ENCODE data around the gene KCNQ2. TPM values are rescaled to one million over a fixed set of nuclear protein-coding genes. Genes with fewer than 3 reads are reported as not detected.

KCNQ2 gene
- total and polyA plus RNA-seq, 2 experiments from 2014 or later, result 68.5 to 92.4 TPM

GRCh38 chr20:63424613-63425012 lies 47.8 kb downstream of the KCNQ2 start:
- no peak overlapping the region for H3K4me3 Mint-ChIP-seq
- no peak overlapping the region for H3K4me3 ChIP-seq
- no peak overlapping the region for H3K4me2 ChIP-seq
- H3K9me3 Mint-ChIP-seq, result no peaks in the 10 kb centered on the region; the same call in 2 of the 3 replicates
- H3K27ac ChIP-seq (ENCODE audit: low read depth), result no peak overlapping the region
- ATAC-seq, result no peak
- peaks cover 7% of the 10 kb centered on the region for H3K27me3 Mint-ChIP-seq (ENCODE audit: insufficient read depth, low read depth, poor library complexity)
- H3K27me3 ChIP-seq (ENCODE audit: insufficient read depth), result no peaks in the 10 kb centered on the region
- H2AFZ ChIP-seq, result no peak overlapping the region
- TF ChIP-seq ZNF114 (CRISPR knock-in tag; IDR thresholded peaks at IDR 0.05), result no peak
- TF ChIP-seq ZNF331 (CRISPR knock-in tag; IDR thresholded peaks at IDR 0.05; ENCODE audit: low read depth), result no peak
- TF ChIP-seq STAT1 (IDR thresholded peaks at IDR 0.05; ENCODE audit: unreplicated experiment), result no peak
- no peak for TF ChIP-seq CTCF (conservative IDR thresholded peaks at IDR 0.05; ENCODE audit: low read depth in 2 of 2)
- no peak for TF ChIP-seq EZH2 (IDR thresholded peaks at IDR 0.05; ENCODE audit: low read depth, unreplicated experiment)
- TF ChIP-seq POLR2AphosphoS5 (IDR thresholded peaks at IDR 0.05; ENCODE audit: low read depth), result no peak
- no peak for TF ChIP-seq JUNB (IDR thresholded peaks at IDR 0.05; ENCODE audit: unreplicated experiment)
- no peaks in the 10 kb centered on the region for H3K4me1 ChIP-seq (ENCODE audit: insufficient read depth)
- H4K20me1 ChIP-seq (replicated peaks; ENCODE audit: insufficient read depth), result no peaks in the 10 kb centered on the region
- H3F3A ChIP-seq (replicated peaks; ENCODE audit: low read depth), result no peaks in the 10 kb centered on the region
- DNase-seq (ENCODE audit: low spot score), result no peak
- H3K9me2 ChIP-seq (ENCODE audit: insufficient read depth), result no peaks in the 10 kb centered on the region
- H3K4me1 Mint-ChIP-seq, result no peaks in the 10 kb centered on the region
- no peaks in the 10 kb centered on the region for H3K79me2 ChIP-seq (replicated peaks; ENCODE audit: insufficient read depth)
- no peaks in the 10 kb centered on the region for H3K36me3 ChIP-seq (ENCODE audit: insufficient read depth)
- H3K36me3 Mint-ChIP-seq (ENCODE audit: low read depth), result peaks cover 20% of the 10 kb centered on the region
- no peak overlapping the region for H3K27ac Mint-ChIP-seq

GRCh38 chr20:63423751-63424150 lies 48.7 kb downstream of the KCNQ2 start:
- ATAC-seq, result no peak

More at GRCh38 chr20:63423751-63424150, 48.7 kb downstream of the KCNQ2 start:
- no peaks in the 10 kb centered on the region for H3K4me1 ChIP-seq (ENCODE audit: insufficient read depth)
- no peak for TF ChIP-seq JUNB (IDR thresholded peaks at IDR 0.05; ENCODE audit: unreplicated experiment)
- TF ChIP-seq STAT1 (IDR thresholded peaks at IDR 0.05; ENCODE audit: unreplicated experiment), result no peak
- no peak for TF ChIP-seq ETS1 (IDR thresholded peaks at IDR 0.05)
- no peaks in the 10 kb centered on the region for H3K27me3 ChIP-seq (ENCODE audit: insufficient read depth)
- no peak for DNase-seq (ENCODE audit: low spot score)
- H3K4me2 ChIP-seq, result no peak overlapping the region
- no peaks in the 10 kb centered on the region for H4K20me1 ChIP-seq (replicated peaks; ENCODE audit: insufficient read depth)
- no peak overlapping the region for H3K27ac Mint-ChIP-seq
- no peaks in the 10 kb centered on the region for H3K4me1 Mint-ChIP-seq
- H3K36me3 Mint-ChIP-seq (ENCODE audit: low read depth), result peaks cover 20% of the 10 kb centered on the region
- H3F3A ChIP-seq (replicated peaks; ENCODE audit: low read depth), result no peaks in the 10 kb centered on the region
- H3K4me3 ChIP-seq, result no peak overlapping the region
- H3K9me3 Mint-ChIP-seq, result no peaks in the 10 kb centered on the region; the same call in 2 of the 3 replicates
- H3K4me3 Mint-ChIP-seq, result no peak overlapping the region
- no peak overlapping the region for H3K27ac ChIP-seq (ENCODE audit: low read depth)
- H3K9me2 ChIP-seq (ENCODE audit: insufficient read depth), result no peaks in the 10 kb centered on the region
- H3K36me3 ChIP-seq (ENCODE audit: insufficient read depth), result no peaks in the 10 kb centered on the region
- H3K79me2 ChIP-seq (replicated peaks; ENCODE audit: insufficient read depth), result no peaks in the 10 kb centered on the region
- H2AFZ ChIP-seq, result no peak overlapping the region
- peaks cover 5% of the 10 kb centered on the region for H3K27me3 Mint-ChIP-seq (ENCODE audit: insufficient read depth, low read depth, poor library complexity)

All from GM23338 (cell line).